Activated T-cell treated with anti-CD3 and anti-CD28 coated beads, Interleukin-2, amount 50 U/mL, for 72 hours (primary cell): ENCODE measurements around the gene CLN3. TPM values are rescaled to one million over a fixed set of nuclear protein-coding genes. Genes with fewer than 3 reads are reported as not detected.
"Not testable (repeated sequence)": the region's sequence is repeated elsewhere in the genome, so short reads cannot be mapped to it uniquely, and the experiment has no call there.

Experiments
- ATAC-seq, 2 donors: fragments of 150-1000 bp; cut with Tn5 transposase; replicated peaks in 1 of 2; 2 replicates each; pipeline ENCODE4 v1.10.0; 2021; ENCODE audit warnings: moderate library complexity in 2 of 2, mild to moderate bottlenecking in 1 of 2
- DNase-seq, 2 donors: peaks; one replicate each; pipeline ENCODE4 v3.0.0; 2021 to 2022; ENCODE audit warnings: mixed read lengths in 1 of 2
- H3K27ac Mint-ChIP-seq: one replicate; pipeline ENCODE4 v1.8.0; 2022; ENCODE audit warnings: mild to moderate bottlenecking, moderate library complexity, mixed read lengths
- H3K27me3 Mint-ChIP-seq: one replicate; pipeline ENCODE4 v1.8.0; 2022; ENCODE audit warnings: low read depth, mixed read lengths
- H3K36me3 Mint-ChIP-seq, 2 donors: one replicate each; pipeline ENCODE4 v1.8.0; 2022; ENCODE audit warnings: mixed read lengths in 2 of 2, mild to moderate bottlenecking in 1 of 2; ENCODE audit not compliant: insufficient read depth in 2 of 2
- H3K4me1 Mint-ChIP-seq: one replicate; pipeline ENCODE4 v1.8.0; 2022; ENCODE audit warnings: low read depth, mixed read lengths
- H3K4me3 Mint-ChIP-seq, 2 donors: one replicate each; pipeline ENCODE4 v1.8.0; 2022; ENCODE audit warnings: mild to moderate bottlenecking in 2 of 2, mixed read lengths in 2 of 2, moderate library complexity in 2 of 2
- H3K9me3 Mint-ChIP-seq, 2 donors: one replicate each; pipeline ENCODE4 v1.8.0; 2022; ENCODE audit warnings: mixed read lengths in 2 of 2
- total RNA-seq, 2 donors: library from RNA; stranded (reverse); gene quantifications; one replicate each; pipeline ENCODE4 v1.2.3, GENCODE V29; 2022

Gene CLN3
- total RNA-seq, 2 donors from 2014 or later, result 22.4 to 30.1 TPM

DNA sequence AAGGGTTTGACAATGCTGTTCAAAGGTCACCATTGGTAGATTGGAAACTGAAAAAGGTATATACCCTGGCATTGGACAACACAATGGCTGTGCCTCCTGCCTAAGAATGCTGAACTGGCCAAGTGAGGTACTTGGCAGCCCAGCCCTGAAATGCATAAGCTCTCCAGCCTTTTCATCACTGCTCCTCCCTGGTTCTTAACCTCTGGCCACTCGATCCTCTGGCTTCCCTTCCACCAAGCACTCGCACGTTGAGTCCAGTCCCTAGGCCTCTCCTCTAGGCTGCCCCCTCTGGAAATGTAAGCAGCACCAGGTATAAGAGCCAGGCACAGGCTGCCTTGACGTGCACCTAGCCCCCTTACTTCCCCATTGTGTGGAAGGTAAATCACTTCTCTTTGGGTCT lies 45.5 kb downstream of the CLN3 start:
- not testable (repeated sequence) for H3K4me1 Mint-ChIP-seq, H3K27ac Mint-ChIP-seq, ATAC-seq, H3K36me3 Mint-ChIP-seq, DNase-seq, H3K4me3 Mint-ChIP-seq, H3K9me3 Mint-ChIP-seq, H3K27me3 Mint-ChIP-seq

DNA sequence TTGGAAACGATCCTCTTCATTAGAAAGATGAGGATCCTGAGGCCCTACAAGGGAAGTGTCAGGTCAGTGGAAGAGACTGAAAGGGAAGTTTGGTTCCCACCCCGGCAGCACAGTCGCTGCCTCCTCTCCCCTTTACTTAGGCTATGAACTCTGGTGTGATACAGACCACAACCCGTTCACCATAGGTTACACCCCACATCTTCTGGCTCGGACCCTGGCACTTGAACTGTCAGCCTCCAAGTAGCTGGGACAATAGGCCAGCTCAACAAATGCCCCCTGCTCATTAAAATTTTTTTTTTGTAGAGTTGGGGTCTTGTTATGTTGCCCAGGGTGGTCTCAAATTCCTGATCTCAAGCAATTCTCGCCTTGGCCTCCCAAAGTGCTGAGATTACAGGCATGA lies 47.9 kb downstream of the CLN3 start:
- not testable (repeated sequence) for H3K4me3 Mint-ChIP-seq, H3K36me3 Mint-ChIP-seq, ATAC-seq, H3K27me3 Mint-ChIP-seq, H3K4me1 Mint-ChIP-seq, DNase-seq, H3K27ac Mint-ChIP-seq, H3K9me3 Mint-ChIP-seq

DNA sequence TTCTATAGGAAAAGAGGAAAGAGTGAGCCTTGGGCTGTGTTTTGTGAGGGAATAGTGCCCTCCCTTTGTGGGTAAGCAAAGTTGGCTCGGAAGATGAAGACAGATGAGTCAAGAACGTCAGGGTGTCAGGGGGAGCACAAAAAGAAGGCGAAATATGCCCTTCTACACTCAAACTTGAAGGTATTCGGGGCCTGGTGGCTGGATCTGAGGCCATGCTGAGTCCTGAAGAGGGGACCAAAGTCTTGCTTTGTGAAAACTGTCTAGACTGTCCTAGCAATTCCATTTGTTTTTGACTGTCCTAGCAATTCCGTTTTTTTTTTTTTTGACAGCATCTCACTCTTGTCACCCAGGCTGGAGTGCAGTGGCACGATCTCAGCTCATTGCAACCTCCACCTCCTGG lies 53.0 kb downstream of the CLN3 start:
- H3K27me3 Mint-ChIP-seq, H3K4me3 Mint-ChIP-seq, H3K4me1 Mint-ChIP-seq, H3K36me3 Mint-ChIP-seq, H3K9me3 Mint-ChIP-seq, ATAC-seq, DNase-seq, H3K27ac Mint-ChIP-seq: not testable (repeated sequence)

DNA sequence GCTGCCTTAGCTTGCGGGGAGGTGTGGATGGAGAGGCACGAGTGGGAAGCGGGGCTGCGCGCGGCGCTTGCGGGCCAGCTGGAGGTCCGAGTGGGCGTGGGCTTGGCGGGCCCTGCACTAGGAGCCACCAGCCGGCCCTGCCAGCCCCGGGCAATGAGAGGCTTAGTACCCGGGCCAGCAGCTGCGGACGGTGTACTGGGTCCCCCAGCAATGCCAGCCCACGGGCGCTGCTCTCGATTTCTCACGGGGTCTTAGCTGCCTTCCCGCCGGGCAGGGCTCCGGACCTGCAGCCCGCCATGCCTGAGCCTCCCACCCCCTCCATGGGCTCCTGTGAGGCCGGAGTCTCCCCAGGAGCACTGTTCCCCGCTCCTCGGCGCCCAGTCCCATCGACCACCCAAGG lies 56.5 kb downstream of the CLN3 start:
- H3K36me3 Mint-ChIP-seq, DNase-seq, H3K27ac Mint-ChIP-seq, H3K4me1 Mint-ChIP-seq, ATAC-seq, H3K27me3 Mint-ChIP-seq, H3K4me3 Mint-ChIP-seq, H3K9me3 Mint-ChIP-seq: not testable (repeated sequence)

Other genes starting within 250 kb of the CLN3 start
- 1 to 10 TPM; 6.2 to 7.0 TPM for gene SBK1, start 199.5 kb downstream of the CLN3 start, total RNA-seq
- gene NPIPB6, start 128.6 kb downstream of the CLN3 start, total RNA-seq, result 1 to 10 TPM; 2.9 to 3.9 TPM
- 100 to 1,000 TPM in 1 of 2 donors, 10 to 100 TPM in 1; 60.6 to 107 TPM for gene EIF3CL, start 88.2 kb downstream of the CLN3 start, total RNA-seq
- under 1 TPM in 1 of 2 donors, not detected in 1; 0.48 TPM for gene NPIPB7, start 19.7 kb downstream of the CLN3 start, total RNA-seq
- 1 to 10 TPM; 2.7 to 3.2 TPM for gene APOBR, start 2.6 kb upstream of the CLN3 start, total RNA-seq
- not detected for gene IL27, start 14.8 kb upstream of the CLN3 start, total RNA-seq
- not detected for gene NUPR1, start 46.9 kb upstream of the CLN3 start, total RNA-seq
- gene SGF29, start 61.8 kb upstream of the CLN3 start, total RNA-seq, result 10 to 100 TPM; 42.4 to 60.0 TPM
- 1 to 10 TPM in 1 of 2 donors, under 1 TPM in 1; 0.25 to 1.2 TPM for gene SULT1A2, start 105.0 kb upstream of the CLN3 start, total RNA-seq
- 10 to 100 TPM; 12.7 to 18.6 TPM for gene SULT1A1, start 118.0 kb upstream of the CLN3 start, total RNA-seq
- gene NPIPB8, start 146.0 kb upstream of the CLN3 start, total RNA-seq, result 1 to 10 TPM in 1 of 2 donors, not detected in 1; 2.7 TPM
- gene EIF3C, start 219.4 kb upstream of the CLN3 start, total RNA-seq, result 100 to 1,000 TPM; 470 to 660 TPM